GM18858 (cell line): ENCODE results near the gene BRD4.

Experiments used
- ATAC-seq: cut with Tn5 transposase; IDR thresholded peaks from one replicate; pipeline ENCODE4 v1.9.1; 2021; ENCODE audit not compliant: unreplicated experiment

The BRD4 gene

GRCh38 chr19:15268192-15268927, 64.0 kb downstream of the BRD4 start:
- ATAC-seq, result no peak

- ATAC-seq, result no peak
These were observed 65.7 kb downstream of the BRD4 start for GRCh38 chr19:15266683-15267082.

GRCh38 chr19:15265850-15266248, 66.5 kb downstream of the BRD4 start:
- no peak for ATAC-seq

- ATAC-seq, result no peak
These were observed 67.0 kb downstream of the BRD4 start for GRCh38 chr19:15265214-15265849.

- no peak for ATAC-seq
These were observed 67.5 kb downstream of the BRD4 start for GRCh38 chr19:15264933-15265206.

- no peak for ATAC-seq
These were observed 68.0 kb downstream of the BRD4 start for GRCh38 chr19:15264061-15264932.

- no peak for ATAC-seq
These were observed 68.9 kb downstream of the BRD4 start for GRCh38 chr19:15263361-15263985.

GRCh38 chr19:15262011-15262410, 70.3 kb downstream of the BRD4 start:
- ATAC-seq, result no peak

GRCh38 chr19:15260939-15261338, 71.4 kb downstream of the BRD4 start:
- ATAC-seq, result no peak

- ATAC-seq, result no peak
These were observed 72.4 kb downstream of the BRD4 start for GRCh38 chr19:15259907-15260306.

- ATAC-seq, result no peak
These were observed 74.6 kb downstream of the BRD4 start for GRCh38 chr19:15257782-15258181.

- no peak for ATAC-seq
These were observed 75.5 kb downstream of the BRD4 start for GRCh38 chr19:15256708-15257331.

GRCh38 chr19:15255359-15255990, 76.9 kb downstream of the BRD4 start:
- ATAC-seq, result no peak

- ATAC-seq, result no peak
These were observed 77.8 kb downstream of the BRD4 start for GRCh38 chr19:15254547-15254946.

GRCh38 chr19:15253513-15253912, 78.8 kb downstream of the BRD4 start:
- ATAC-seq, result no peak

GRCh38 chr19:15253061-15253460, 79.3 kb downstream of the BRD4 start:
- no peak for ATAC-seq

GRCh38 chr19:15252398-15253018, 79.8 kb downstream of the BRD4 start:
- no peak for ATAC-seq

GRCh38 chr19:15251749-15252397, 80.5 kb downstream of the BRD4 start:
- ATAC-seq, result no peak

GRCh38 chr19:15251010-15251748, 81.2 kb downstream of the BRD4 start:
- ATAC-seq, result no peak
